ENCODE measurements around the gene ABLIM2. TPM values are rescaled to one million over a fixed set of nuclear protein-coding genes. Genes with fewer than 3 reads are reported as not detected.

ABLIM2 gene
- total and polyA plus RNA-seq, 2 of the 4 experiments (the other 2 are of a cell fraction), result under 0.01 to 0.10 TPM

GRCh38 chr4:8037150-8037769, 121.4 kb downstream of the ABLIM2 start:
- BruUV-seq (replicated peaks), result no TSS peak
- Histone ChIP-seq H3K18ac (ENCODE audit: low read depth, low read length) (no peak overlapping the region), H3K23ac (ENCODE audit: low read depth, low read length) (no peak overlapping the region), H3K27ac (ENCODE audit: insufficient read depth, low read length) (no peak overlapping the region), H3K4me1 (ENCODE audit: control insufficient read depth, insufficient read depth, low read length) (no peaks in the 10 kb centered on the region), H2AFZ (replicated peaks; ENCODE audit: low read length, poor library complexity) (peak overlapping the region; percentile 35), H3K36me3 (ENCODE audit: control insufficient read depth, insufficient read depth, low read length) (no peaks in the 10 kb centered on the region), H4K5ac (ENCODE audit: low read depth, low read length) (no peak overlapping the region), H3K79me1 (ENCODE audit: low read depth in 1 of 2, low read length in 2 of 2) (no peaks in the 10 kb centered on the region), H2AK5ac (ENCODE audit: low read depth, low read length) (no peak overlapping the region), H4K91ac (ENCODE audit: insufficient read depth, low read depth, low read length) (no peak overlapping the region), H2AK9ac (replicated peaks; ENCODE audit: low read depth, low read length, poor library complexity) (peak overlapping the region; percentile 0), H3K14ac (replicated peaks; ENCODE audit: low read depth, low read length) (no peak overlapping the region), H3K56ac (ENCODE audit: extremely low read depth, insufficient read depth, low read length) (no peak overlapping the region), H2BK120ac (ENCODE audit: low read depth, low read length) (no peak overlapping the region), H4K20me1 (ENCODE audit: insufficient read depth, low read length) (no peaks in the 10 kb centered on the region), H3K4me3 (ENCODE audit: insufficient read depth, low read depth, low read length) (no peak overlapping the region), H3K4me2 (ENCODE audit: low read depth, low read length) (no peak overlapping the region), H4K8ac (ENCODE audit: low read depth in 2 of 2, low read length in 2 of 2) (no peak overlapping the region), H2BK20ac (ENCODE audit: low read depth, low read length) (no peak overlapping the region), H3K4ac (ENCODE audit: low read depth, low read length) (no peak overlapping the region), H3K27me3 (ENCODE audit: control insufficient read depth, insufficient read depth, low read length) (peaks cover 43% of the 10 kb centered on the region), H2BK15ac (ENCODE audit: low read depth, low read length) (no peak overlapping the region), H3K9ac (ENCODE audit: low read depth, low read length) (no peak overlapping the region), H3K9me3 (ENCODE audit: control insufficient read depth, insufficient read depth, low read length) (no peaks in the 10 kb centered on the region), H2BK5ac (ENCODE audit: low read depth, low read length, poor library complexity, severe bottlenecking) (no peak overlapping the region), H3K9me1 (ENCODE audit: insufficient read depth, low read length) (0 out of 2 replicates have a peak, but pooled peaks cover 4% of the 10 kb centered on the region)
- DNase-seq (no peak), ATAC-seq (ENCODE audit: low read depth) (no peak)
- CTCF ChIA-PET, result no interaction called here
- dilution Hi-C loops (cut with HindIII; ENCODE audit: low sequenced_read_pairs, unreplicated experiment) (no loop called here), intact Hi-C loops (cut with micrococcal nuclease) (no loop called here), in situ Hi-C loops (cut with MboI; ENCODE audit: low sequenced_read_pairs) (no loop called here)
- 74% methylated on average over 3 of the region's 7 CpGs; no CpG with 5 or more reads in 1 of the 2 experiments for WGBS, 2 experiments (ENCODE audit: extremely low coverage in 2 of 2, insufficient read length in 1 of 2)
- TF ChIP-seq USF2 (IDR thresholded peaks at IDR 0.05; ENCODE audit: low read depth, low read length) (no peak), RCOR1 (IDR thresholded peaks at IDR 0.05; ENCODE audit: insufficient replicate concordance, low read length) (no peak), BHLHE40 (IDR thresholded peaks at IDR 0.05; ENCODE audit: low read depth, low read length) (no peak), CTCF (conservative IDR thresholded peaks at IDR 0.05; ENCODE audit: low read depth, low read length) (no peak)
- POLR2A ChIA-PET (ENCODE audit: unreplicated experiment), result no interaction called here
